IPS-18a (cell line): Measurements from ENCODE around the gene SNTN.

Source experiments
- H3K27ac ChIP-seq: one replicate; pipeline ENCODE4 v1.5.1; 2013; ENCODE audit warnings: low read length
- H3K27me3 ChIP-seq: one replicate; pipeline ENCODE4 v1.6.1; 2013; ENCODE audit warnings: mild to moderate bottlenecking, low read length; ENCODE audit not compliant: control insufficient read depth, insufficient read depth
- H3K36me3 ChIP-seq: one replicate; pipeline ENCODE4 v1.6.1; 2013; ENCODE audit warnings: low read depth, low read length; ENCODE audit not compliant: control insufficient read depth
- H3K4me1 ChIP-seq: one replicate; pipeline ENCODE4 v1.6.1; 2013; ENCODE audit warnings: low read depth, low read length; ENCODE audit not compliant: control insufficient read depth
- H3K4me3 ChIP-seq: one replicate; pipeline ENCODE4 v1.5.1; 2013; ENCODE audit warnings: low read length
- H3K9ac ChIP-seq: one replicate; pipeline ENCODE4 v1.6.1; 2013; ENCODE audit warnings: mild to moderate bottlenecking, low read length, moderate library complexity
- H3K9me3 ChIP-seq: one replicate; pipeline ENCODE4 v1.6.1; 2013; ENCODE audit warnings: low read depth, low read length; ENCODE audit not compliant: control insufficient read depth

Gene SNTN

GRCh38 chr3:63679186-63679585, 26.7 kb downstream of the SNTN start:
- H3K36me3 ChIP-seq, result no peaks in the 10 kb centered on the region
- H3K27ac ChIP-seq, result no peak overlapping the region
- no peaks in the 10 kb centered on the region for H3K9me3 ChIP-seq
- H3K4me1 ChIP-seq, result no peaks in the 10 kb centered on the region
- no peak overlapping the region for H3K9ac ChIP-seq
- H3K27me3 ChIP-seq, result no peaks in the 10 kb centered on the region
- H3K4me3 ChIP-seq, result no peak overlapping the region

GRCh38 chr3:63684081-63684480, 31.6 kb downstream of the SNTN start:
- H3K9ac ChIP-seq, result no peak overlapping the region
- H3K4me1 ChIP-seq, result no peaks in the 10 kb centered on the region
- H3K27me3 ChIP-seq, result no peaks in the 10 kb centered on the region
- H3K27ac ChIP-seq, result no peak overlapping the region
- H3K9me3 ChIP-seq, result no peaks in the 10 kb centered on the region
- H3K4me3 ChIP-seq, result no peak overlapping the region
- no peaks in the 10 kb centered on the region for H3K36me3 ChIP-seq

- H3K9ac ChIP-seq, result no peak overlapping the region
- no peaks in the 10 kb centered on the region for H3K36me3 ChIP-seq
- H3K4me3 ChIP-seq, result no peak overlapping the region
- no peaks in the 10 kb centered on the region for H3K4me1 ChIP-seq
- no peaks in the 10 kb centered on the region for H3K27me3 ChIP-seq
- H3K9me3 ChIP-seq, result no peaks in the 10 kb centered on the region
- H3K27ac ChIP-seq, result no peak overlapping the region
Measured at GRCh38 chr3:63685340-63685739, 32.9 kb downstream of the SNTN start.

- Histone ChIP-seq H3K4me1 (no peaks in the 10 kb centered on the region), H3K36me3 (no peaks in the 10 kb centered on the region), H3K27me3 (no peaks in the 10 kb centered on the region), H3K9ac (no peak overlapping the region), H3K27ac (no peak overlapping the region), H3K4me3 (no peak overlapping the region), H3K9me3 (no peaks in the 10 kb centered on the region)
Measured at GRCh38 chr3:63687278-63688225, 35.1 kb downstream of the SNTN start.

GRCh38 chr3:63689285-63689684, 36.8 kb downstream of the SNTN start:
- Histone ChIP-seq H3K4me1 (no peaks in the 10 kb centered on the region), H3K4me3 (no peak overlapping the region), H3K9me3 (peaks cover 5% of the 10 kb centered on the region), H3K27me3 (no peaks in the 10 kb centered on the region), H3K27ac (no peak overlapping the region), H3K9ac (no peak overlapping the region), H3K36me3 (no peaks in the 10 kb centered on the region)

GRCh38 chr3:63693351-63693750, 40.9 kb downstream of the SNTN start:
- H3K9ac ChIP-seq, result no peak overlapping the region
- H3K9me3 ChIP-seq, result peaks cover 5% of the 10 kb centered on the region
- no peaks in the 10 kb centered on the region for H3K4me1 ChIP-seq
- no peaks in the 10 kb centered on the region for H3K27me3 ChIP-seq
- H3K27ac ChIP-seq, result no peak overlapping the region
- no peaks in the 10 kb centered on the region for H3K36me3 ChIP-seq
- H3K4me3 ChIP-seq, result no peak overlapping the region

GRCh38 chr3:63705092-63705645, 52.7 kb downstream of the SNTN start:
- H3K9me3 ChIP-seq, result no peaks in the 10 kb centered on the region
- no peaks in the 10 kb centered on the region for H3K27me3 ChIP-seq
- H3K9ac ChIP-seq, result no peak overlapping the region
- no peaks in the 10 kb centered on the region for H3K36me3 ChIP-seq
- no peak overlapping the region for H3K27ac ChIP-seq
- H3K4me1 ChIP-seq, result no peaks in the 10 kb centered on the region
- H3K4me3 ChIP-seq, result no peak overlapping the region

- Histone ChIP-seq H3K27me3 (no peaks in the 10 kb centered on the region), H3K9ac (no peak overlapping the region)
Measured at GRCh38 chr3:63706321-63707085, 54.0 kb downstream of the SNTN start.

GRCh38 chr3:63707731-63708130, 55.3 kb downstream of the SNTN start:
- Histone ChIP-seq H3K36me3 (no peaks in the 10 kb centered on the region), H3K4me1 (no peaks in the 10 kb centered on the region), H3K27ac (no peak overlapping the region), H3K9me3 (no peaks in the 10 kb centered on the region), H3K9ac (no peak overlapping the region), H3K27me3 (no peaks in the 10 kb centered on the region), H3K4me3 (no peak overlapping the region)

More at GRCh38 chr3:63706321-63707085, 54.0 kb downstream of the SNTN start:
- Histone ChIP-seq H3K4me1 (no peaks in the 10 kb centered on the region), H3K36me3 (no peaks in the 10 kb centered on the region), H3K4me3 (no peak overlapping the region), H3K27ac (no peak overlapping the region), H3K9me3 (no peaks in the 10 kb centered on the region)

- Histone ChIP-seq H3K27ac (no peak overlapping the region), H3K9ac (no peak overlapping the region), H3K4me3 (no peak overlapping the region), H3K4me1 (no peaks in the 10 kb centered on the region), H3K27me3 (no peaks in the 10 kb centered on the region), H3K36me3 (no peaks in the 10 kb centered on the region), H3K9me3 (no peaks in the 10 kb centered on the region)
Measured at GRCh38 chr3:63709576-63709975, 57.1 kb downstream of the SNTN start.
